Measurements from ENCODE around the gene CDC42BPG.

- TF ChIP-seq, protein P1, sequence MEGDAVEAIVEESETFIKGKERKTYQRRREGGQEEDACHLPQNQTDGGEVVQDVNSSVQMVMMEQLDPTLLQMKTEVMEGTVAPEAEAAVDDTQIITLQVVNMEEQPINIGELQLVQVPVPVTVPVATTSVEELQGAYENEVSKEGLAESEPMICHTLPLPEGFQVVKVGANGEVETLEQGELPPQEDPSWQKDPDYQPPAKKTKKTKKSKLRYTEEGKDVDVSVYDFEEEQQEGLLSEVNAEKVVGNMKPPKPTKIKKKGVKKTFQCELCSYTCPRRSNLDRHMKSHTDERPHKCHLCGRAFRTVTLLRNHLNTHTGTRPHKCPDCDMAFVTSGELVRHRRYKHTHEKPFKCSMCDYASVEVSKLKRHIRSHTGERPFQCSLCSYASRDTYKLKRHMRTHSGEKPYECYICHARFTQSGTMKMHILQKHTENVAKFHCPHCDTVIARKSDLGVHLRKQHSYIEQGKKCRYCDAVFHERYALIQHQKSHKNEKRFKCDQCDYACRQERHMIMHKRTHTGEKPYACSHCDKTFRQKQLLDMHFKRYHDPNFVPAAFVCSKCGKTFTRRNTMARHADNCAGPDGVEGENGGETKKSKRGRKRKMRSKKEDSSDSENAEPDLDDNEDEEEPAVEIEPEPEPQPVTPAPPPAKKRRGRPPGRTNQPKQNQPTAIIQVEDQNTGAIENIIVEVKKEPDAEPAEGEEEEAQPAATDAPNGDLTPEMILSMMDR (IDR thresholded peaks at IDR 0.05): no peak
- no peak for TF ChIP-seq EP300 (IDR thresholded peaks at IDR 0.05)
These were observed 10.3 kb downstream of the CDC42BPG start for GRCh38 chr11:64834031-64834722.
